ENCODE measurements around the gene KIT.

DNA sequence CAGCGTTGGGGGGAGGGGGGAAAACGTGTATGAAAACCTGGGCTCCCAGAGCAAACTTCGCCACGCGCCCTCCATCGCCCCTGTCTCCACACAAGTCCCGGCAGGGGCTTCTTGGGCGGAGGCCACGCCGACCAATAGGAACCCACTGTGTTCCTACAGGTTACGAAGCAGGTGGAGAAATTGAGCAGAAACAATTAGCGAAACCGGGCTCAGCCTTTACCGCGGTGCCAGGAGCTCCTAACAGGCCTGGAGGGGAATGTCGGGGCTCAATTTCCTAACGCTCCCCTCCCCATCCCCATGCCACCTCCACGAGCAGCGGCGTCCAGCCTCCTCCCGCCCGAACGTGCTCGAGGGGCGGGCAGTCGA, 589 bp upstream of the KIT start:
- TF ChIP-seq, protein P1, sequence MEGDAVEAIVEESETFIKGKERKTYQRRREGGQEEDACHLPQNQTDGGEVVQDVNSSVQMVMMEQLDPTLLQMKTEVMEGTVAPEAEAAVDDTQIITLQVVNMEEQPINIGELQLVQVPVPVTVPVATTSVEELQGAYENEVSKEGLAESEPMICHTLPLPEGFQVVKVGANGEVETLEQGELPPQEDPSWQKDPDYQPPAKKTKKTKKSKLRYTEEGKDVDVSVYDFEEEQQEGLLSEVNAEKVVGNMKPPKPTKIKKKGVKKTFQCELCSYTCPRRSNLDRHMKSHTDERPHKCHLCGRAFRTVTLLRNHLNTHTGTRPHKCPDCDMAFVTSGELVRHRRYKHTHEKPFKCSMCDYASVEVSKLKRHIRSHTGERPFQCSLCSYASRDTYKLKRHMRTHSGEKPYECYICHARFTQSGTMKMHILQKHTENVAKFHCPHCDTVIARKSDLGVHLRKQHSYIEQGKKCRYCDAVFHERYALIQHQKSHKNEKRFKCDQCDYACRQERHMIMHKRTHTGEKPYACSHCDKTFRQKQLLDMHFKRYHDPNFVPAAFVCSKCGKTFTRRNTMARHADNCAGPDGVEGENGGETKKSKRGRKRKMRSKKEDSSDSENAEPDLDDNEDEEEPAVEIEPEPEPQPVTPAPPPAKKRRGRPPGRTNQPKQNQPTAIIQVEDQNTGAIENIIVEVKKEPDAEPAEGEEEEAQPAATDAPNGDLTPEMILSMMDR (IDR thresholded peaks at IDR 0.05), result no peak
- TF ChIP-seq SIN3A (IDR thresholded peaks at IDR 0.05; ENCODE audit: borderline replicate concordance, insufficient read depth, low read depth, low read length) (no peak), POLR2AphosphoS5 (IDR thresholded peaks at IDR 0.05; ENCODE audit: low read depth, low read length) (no peak)
